Stimulated activated naive CD8-positive, alpha-beta T cell treated with anti-CD3 and anti-CD28 coated beads, Interleukin-15, Interleukin-2, amounts not matched to agents 100 U/mL and 50 U/mL, for 24 hours (primary cell): ENCODE results near the gene ANP32E.
"Not testable (repeated sequence)": the region's sequence is repeated elsewhere in the genome, so short reads cannot be mapped to it uniquely, and the experiment has no call there.

ENCODE experiments used
- ATAC-seq: fragments of 150-1000 bp; cut with Tn5 transposase; one replicate; pipeline ENCODE4 v1.10.0; 2021
- DNase-seq: peaks from one replicate; pipeline ENCODE4 v3.0.0; 2021

ANP32E gene

DNA sequence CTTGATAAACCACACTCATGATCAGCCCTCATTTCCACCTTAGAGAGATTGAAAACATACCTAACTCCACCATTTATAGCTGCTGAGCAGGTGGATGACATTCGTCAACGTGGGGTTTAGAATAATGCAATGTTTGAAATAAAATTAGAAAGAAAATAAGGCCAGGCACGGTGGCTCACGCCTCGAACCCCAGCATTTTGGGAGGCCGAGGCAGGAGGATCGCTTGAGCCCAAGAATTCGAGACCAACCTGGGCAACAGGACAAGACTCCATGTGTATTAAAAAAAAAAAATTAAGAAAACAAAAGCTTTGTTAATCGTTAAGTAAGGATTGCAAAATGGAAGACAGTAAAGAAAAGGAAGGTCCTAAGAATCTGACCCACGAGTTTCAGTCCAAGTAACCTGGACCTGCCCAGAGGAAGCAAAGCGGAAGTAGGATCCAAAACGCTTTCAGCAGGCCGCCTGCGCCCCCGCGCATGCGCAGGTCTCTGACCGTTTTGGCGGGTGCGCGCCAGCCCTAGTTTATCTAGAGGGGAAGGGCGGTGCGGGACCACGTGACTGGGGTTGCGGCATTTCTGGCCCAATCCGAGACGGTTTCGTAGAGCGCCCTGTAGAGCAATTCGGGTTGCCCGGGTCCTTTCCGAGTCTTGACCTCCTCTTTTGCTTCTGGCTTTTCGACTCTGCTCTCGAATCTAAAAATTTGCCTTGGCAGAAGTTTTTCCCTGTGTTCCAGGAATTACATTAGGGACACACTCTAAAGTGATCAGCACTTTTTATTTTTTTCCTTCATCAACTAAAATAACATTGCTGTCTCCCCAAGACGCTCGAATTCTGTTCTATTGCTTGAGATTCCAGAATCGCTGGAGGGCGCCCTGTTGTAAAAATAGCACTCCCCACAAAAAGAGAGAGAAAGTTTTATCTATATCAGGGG is 22.5 kb downstream of the ANP32E start:
- ATAC-seq: peak; percentile 99
- peak; percentile 92 for DNase-seq

DNA sequence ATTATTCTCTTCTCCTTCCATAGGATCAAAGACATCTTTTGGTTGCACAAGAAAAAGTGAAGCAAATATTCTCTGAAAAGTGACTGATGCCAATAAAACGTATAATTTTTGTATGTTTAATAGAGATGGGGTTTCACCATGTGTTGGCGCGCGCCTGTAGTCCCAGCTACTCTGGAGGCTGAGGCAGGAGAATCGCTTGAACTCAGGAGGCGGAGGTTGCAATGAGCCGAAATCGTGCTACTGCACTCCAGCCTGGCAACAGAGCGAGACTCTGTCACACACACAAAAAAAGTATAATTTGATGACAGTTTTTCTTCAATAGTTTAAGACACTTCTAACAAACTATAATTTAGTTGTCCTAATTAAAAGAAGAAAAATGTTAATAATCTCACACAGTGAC is 23.8 kb downstream of the ANP32E start:
- DNase-seq (no peak), ATAC-seq (no peak)

- ATAC-seq (no peak), DNase-seq (no peak)
Observed at GRCh38 chr1:150210706-150211105, 25.2 kb downstream of the ANP32E start.

DNA sequence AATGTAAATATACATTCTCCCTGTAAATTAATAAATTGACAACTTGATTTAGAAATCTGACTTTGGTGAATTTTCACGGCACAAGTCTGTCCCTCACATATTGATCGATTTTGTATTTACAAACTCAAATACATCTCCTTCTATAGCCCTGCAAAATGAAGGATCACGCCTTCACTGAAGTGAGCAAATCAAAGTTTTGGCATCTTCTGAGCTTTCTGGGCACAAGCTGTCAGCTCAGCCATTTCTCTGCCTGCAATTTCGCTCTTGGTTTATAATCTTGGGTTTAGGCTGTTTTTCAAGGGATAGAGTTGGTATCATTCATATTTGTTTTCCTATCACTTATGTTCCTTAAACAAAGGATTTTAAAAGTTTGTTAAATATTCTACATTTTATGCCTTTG is 25.8 kb downstream of the ANP32E start:
- DNase-seq (no peak), ATAC-seq (no peak)

GRCh38 chr1:150208460-150208859 is 27.5 kb downstream of the ANP32E start:
- not testable (repeated sequence) for DNase-seq

GRCh38 chr1:150207281-150207971 is 28.5 kb downstream of the ANP32E start:
- no peak for ATAC-seq
- DNase-seq: no peak

More at GRCh38 chr1:150208460-150208859, 27.5 kb downstream of the ANP32E start:
- ATAC-seq: not testable (repeated sequence)

GRCh38 chr1:150196417-150196816 is 39.5 kb downstream of the ANP32E start:
- ATAC-seq: no peak

DNA sequence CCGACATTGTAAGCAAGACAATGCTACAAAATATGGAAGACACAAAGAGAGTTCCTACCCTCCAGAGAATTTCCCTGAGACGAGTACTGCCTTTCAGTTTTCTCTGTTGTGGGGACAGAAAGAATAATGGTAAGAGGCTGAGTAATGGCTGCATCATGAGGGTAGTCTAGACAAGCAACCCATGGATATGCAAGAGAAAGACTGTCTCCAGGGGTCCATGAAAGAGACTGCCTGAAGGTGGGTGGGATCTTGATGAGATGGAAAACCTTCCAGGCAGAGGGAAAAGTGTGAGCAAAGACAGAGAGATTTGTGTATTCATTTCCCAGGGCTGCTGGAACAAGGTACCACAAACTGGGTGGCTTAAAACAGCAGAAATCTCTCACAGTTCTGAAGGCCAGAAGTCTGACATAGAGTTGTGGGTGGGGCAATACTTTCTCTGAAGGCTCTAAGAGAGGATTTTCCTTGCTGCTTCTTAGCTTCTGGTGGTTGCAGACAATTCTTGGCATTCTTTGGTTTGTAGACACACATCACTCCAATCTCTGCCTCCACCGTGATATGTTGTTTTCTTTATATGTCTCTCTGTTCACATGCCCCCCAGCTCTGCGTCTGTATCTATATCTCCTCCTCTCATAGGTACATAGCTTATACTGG is 41.4 kb downstream of the ANP32E start:
- DNase-seq (no peak), ATAC-seq (no peak)

More at GRCh38 chr1:150196417-150196816, 39.5 kb downstream of the ANP32E start:
- DNase-seq: no peak

- no peak for DNase-seq
- no peak for ATAC-seq
Observed at GRCh38 chr1:150192012-150192411, 43.9 kb downstream of the ANP32E start.

DNA sequence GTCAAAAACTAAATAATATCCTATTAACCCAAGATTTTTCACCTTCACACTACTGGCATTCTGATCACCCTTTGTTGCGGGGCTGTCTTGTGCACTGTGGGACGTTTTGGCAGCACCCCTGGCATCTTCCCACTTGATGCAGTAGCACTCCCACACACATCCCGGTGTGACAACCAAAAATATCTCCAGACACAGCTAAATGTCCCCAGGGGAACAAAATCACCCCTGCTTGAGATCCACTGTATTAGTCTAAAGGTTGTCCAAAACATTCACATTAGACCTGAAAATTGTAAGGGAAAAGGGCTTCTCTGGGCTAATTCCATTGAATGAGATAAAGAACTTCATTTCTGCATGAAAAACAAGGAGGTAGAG is 48.4 kb downstream of the ANP32E start:
- ATAC-seq (peak; percentile 34), DNase-seq (no peak)

- DNase-seq (no peak), ATAC-seq (peak; percentile 73)
Observed at GRCh38 chr1:150186789-150187559, 48.9 kb downstream of the ANP32E start.

DNA sequence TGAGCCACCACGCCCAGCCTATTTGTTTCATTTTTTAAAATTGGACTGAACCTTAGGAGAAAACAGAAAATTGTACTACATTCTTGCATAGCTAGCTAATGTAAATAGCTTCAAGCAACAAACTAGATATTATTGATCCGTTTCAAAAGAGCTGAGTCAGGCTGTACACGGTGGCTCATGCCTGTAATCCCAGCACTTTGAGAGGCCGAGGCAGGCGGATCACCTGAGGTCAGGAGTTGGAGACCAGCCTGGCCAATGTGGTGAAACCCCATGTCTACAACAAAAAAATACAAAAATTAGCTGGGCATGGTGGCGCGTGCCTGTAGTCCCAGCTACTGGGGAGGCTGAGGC is 49.5 kb downstream of the ANP32E start:
- not testable (repeated sequence) for ATAC-seq, DNase-seq

DNA sequence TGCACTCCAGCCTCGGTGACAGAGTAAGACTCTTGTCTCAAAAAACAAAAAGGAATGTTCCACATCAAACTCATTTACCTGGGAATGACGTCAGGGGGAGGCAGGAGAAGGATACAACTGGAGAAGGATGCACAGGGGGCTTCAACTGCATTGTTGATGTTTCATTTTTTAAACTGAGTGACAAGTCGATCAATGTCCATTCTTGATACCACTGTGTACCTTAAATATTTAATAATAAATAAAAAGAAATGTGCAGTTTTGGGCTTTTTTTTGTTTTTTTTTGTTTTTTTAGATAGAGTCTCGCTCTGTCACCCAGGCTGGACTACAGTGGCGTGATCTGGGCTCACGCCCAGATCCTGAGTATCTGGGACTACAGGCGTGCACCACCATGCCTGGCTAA is 50.4 kb downstream of the ANP32E start:
- DNase-seq: no peak

DNA sequence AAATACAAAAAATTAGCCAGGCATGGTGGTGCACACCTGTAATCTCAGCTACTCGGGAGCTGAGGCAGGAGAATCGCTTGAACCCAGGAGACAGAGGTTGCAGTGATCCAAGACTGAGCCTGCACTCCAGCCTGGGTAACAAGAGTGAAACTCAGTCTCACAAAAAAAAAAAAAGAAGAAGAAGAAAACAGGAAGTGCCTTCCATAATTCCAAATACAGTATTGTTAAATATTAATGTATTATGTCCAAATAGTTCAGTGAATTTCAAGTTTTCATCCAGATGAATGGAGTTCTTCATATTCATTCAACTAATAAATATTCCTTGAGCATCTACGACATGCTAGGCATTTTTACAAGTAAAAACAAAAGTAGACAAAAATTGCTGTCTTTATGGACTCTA is 52.9 kb downstream of the ANP32E start:
- ATAC-seq (no peak), DNase-seq (no peak)

More for the DNA sequence above, 50.4 kb downstream of the ANP32E start:
- ATAC-seq: no peak

GRCh38 chr1:150182247-150182646 is 53.7 kb downstream of the ANP32E start:
- ATAC-seq: no peak
- DNase-seq: no peak

GRCh38 chr1:150180474-150180873 is 55.4 kb downstream of the ANP32E start:
- DNase-seq (no peak), ATAC-seq (no peak)

DNA sequence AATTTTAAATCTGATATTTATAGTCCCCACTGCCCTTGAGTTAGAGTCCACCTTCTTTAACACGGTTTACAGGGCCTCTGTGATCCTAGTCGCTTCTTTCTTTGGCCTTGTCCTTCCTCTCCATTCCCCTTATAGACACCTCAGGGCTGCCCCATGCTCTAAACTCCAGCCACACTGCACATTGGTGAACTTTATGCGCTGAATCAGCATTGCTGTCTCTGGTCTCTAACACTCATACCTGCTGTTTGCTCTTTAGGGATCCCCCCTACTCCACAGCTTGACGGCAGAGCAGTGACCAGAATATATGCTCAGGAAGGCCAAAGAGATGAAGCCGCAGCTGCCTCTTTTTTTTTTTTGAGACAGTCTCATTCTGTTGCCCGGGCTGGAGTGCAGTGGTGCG is 56.0 kb downstream of the ANP32E start:
- DNase-seq (no peak), ATAC-seq (no peak)

DNA sequence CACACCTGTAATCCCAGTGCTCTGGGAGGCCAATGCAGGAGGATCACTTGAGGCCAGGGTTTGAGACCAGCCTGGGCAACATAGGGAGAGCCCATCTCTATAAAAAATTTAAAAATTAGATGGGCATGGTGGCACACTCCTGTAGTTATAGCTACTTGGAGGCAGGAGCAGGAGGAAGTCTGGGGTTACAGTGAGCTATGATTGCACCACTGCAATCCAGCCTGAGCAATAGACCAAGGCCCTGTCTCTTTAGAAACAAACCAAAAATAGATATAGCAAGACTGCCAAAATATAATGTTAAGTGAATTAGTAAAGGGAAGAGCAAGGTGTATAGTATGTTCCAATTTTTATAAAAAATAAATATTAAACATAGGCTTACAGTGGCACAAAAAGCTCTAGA is 57.4 kb downstream of the ANP32E start:
- no peak for ATAC-seq
- no peak for DNase-seq

DNA sequence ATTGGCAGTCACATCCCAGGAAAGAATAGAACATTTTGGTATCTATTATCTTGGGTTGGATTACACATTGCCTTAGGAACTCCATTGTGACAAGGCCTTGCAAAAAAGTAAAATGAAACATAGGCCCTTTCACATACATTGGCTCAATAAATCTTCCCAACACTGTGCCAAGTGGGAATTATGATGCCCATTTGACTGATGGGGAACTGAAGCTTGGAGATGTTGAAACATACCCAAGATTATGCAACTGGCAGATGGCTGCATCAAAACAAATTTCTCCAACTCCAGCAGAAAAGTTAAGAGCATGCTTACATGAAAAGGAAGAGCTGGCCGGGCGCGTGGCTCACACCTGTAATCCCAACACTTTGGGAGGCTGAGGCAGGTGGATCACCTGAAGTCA is 59.3 kb downstream of the ANP32E start:
- DNase-seq (no peak), ATAC-seq (no peak)

- no peak for ATAC-seq
- no peak for DNase-seq
Observed at GRCh38 chr1:150173141-150173585, 62.7 kb downstream of the ANP32E start.

- no peak for DNase-seq
- ATAC-seq: no peak
Observed at GRCh38 chr1:150171801-150172200, 64.1 kb downstream of the ANP32E start.
